Cardiac fibroblast (primary cell): ENCODE results near the gene TPSG1.
A peak's percentile ranks its signal among the peaks of the same experiment; 100 is the strongest.
"Not testable (repeated sequence)": the region's sequence is repeated elsewhere in the genome, so short reads cannot be mapped to it uniquely, and the experiment has no call there.

Source experiments
- DNase-seq, 2 donors: peaks; one replicate each; pipeline versions ENCODE4 v3.0.0 to v3.0.0-alpha.2; 2010; ENCODE audit warnings: low read depth in 2 of 2
- H3K4me3 ChIP-seq, 2 donors: replicated peaks in 1 of 2; 1 replicate in 1 of 2; 2 replicates in 1 of 2; pipeline ENCODE4 v1.5.1; 2011; ENCODE audit warnings: low read depth in 2 of 2, low read length in 2 of 2, mild to moderate bottlenecking in 2 of 2, moderate library complexity in 1 of 2
- TF ChIP-seq, protein P1 (sequence below): IDR thresholded peaks from one replicate; pipeline ENCODE4 v1.5.1; 2011; ENCODE audit warnings: low read depth, mild to moderate bottlenecking, low read length, inconsistent platforms

TPSG1 gene

GRCh38 chr16:1194665-1195392 lies 30.2 kb downstream of the TPSG1 start:
- no peak overlapping the region for H3K4me3 ChIP-seq
- TF ChIP-seq, protein P1, sequence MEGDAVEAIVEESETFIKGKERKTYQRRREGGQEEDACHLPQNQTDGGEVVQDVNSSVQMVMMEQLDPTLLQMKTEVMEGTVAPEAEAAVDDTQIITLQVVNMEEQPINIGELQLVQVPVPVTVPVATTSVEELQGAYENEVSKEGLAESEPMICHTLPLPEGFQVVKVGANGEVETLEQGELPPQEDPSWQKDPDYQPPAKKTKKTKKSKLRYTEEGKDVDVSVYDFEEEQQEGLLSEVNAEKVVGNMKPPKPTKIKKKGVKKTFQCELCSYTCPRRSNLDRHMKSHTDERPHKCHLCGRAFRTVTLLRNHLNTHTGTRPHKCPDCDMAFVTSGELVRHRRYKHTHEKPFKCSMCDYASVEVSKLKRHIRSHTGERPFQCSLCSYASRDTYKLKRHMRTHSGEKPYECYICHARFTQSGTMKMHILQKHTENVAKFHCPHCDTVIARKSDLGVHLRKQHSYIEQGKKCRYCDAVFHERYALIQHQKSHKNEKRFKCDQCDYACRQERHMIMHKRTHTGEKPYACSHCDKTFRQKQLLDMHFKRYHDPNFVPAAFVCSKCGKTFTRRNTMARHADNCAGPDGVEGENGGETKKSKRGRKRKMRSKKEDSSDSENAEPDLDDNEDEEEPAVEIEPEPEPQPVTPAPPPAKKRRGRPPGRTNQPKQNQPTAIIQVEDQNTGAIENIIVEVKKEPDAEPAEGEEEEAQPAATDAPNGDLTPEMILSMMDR: peak; percentile 48
- peak in 1 of 2 donors; percentile 4 for DNase-seq

- no peak for DNase-seq
- TF ChIP-seq, protein P1: no peak
- no peak overlapping the region for H3K4me3 ChIP-seq
Measured at GRCh38 chr16:1193825-1194581, 31.1 kb downstream of the TPSG1 start.

DNA sequence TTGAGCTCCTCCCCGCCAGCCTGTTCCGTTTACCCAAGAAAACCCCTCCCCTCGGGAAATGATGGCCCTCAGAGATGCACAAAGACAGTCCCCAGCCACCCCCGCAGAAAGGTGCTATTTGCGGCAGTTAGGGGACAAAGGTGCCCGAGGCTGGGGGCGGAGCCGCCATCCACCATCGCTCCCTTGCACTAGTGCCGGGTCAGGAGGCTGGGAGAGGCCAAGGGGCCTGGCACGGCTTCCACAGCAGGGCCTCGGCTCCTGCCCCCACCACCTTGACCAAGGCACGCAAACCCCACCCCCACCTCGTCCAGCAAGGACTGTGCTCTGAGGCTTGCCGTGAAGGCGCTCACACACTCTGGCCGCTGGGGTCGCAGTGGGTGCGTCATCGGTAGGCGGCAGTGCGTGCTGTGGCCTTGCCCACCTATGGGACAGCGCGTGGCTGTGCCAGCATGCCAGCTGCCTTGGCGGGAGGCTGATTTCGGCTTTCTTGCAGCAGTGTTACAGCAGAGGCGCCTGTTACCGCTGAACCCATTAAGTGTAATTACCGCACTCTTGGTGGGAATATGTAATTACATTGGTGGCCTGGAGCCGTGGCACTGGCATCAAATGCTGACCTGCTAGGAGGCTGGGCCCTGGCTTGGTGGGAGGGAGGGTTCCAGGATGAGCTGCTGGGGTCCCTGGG lies 31.8 kb downstream of the TPSG1 start:
- no peak overlapping the region for H3K4me3 ChIP-seq
- TF ChIP-seq, protein P1: no peak
- DNase-seq: no peak

GRCh38 chr16:1192384-1193073 lies 32.5 kb downstream of the TPSG1 start:
- TF ChIP-seq, protein P1: no peak
- no peak overlapping the region for H3K4me3 ChIP-seq
- no peak for DNase-seq

- not testable (repeated sequence) for H3K4me3 ChIP-seq, DNase-seq
Measured at GRCh38 chr16:1190789-1191188, 34.3 kb downstream of the TPSG1 start.

DNA sequence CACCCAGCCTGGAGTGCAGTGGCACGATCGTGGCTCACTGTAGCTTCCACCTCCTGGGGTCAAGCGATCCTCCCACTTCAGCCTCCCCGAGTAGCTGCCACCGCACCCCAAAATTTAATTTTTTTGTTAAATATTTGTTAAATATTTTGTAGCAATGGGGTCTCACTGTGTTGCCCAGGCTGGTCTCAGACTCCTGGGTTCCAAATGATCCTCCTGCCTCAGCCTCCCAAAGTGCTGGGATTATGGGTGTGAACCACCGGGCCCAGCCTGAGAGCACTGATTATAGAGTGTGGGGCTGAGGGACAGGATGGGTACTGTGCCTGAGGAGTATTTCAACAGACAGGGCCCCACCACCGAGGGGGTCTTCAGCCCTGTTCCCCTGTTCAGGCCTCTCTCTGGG lies 35.6 kb downstream of the TPSG1 start:
- TF ChIP-seq, protein P1: no peak
- no peak for DNase-seq
- H3K4me3 ChIP-seq: no peak overlapping the region
